HepG2 (cell line): ENCODE results near the gene ITGA7.

Source experiments
- CTCF ChIP-seq: sonication (generic); formaldehyde crosslinking; IDR thresholded peaks from 2 replicates; pipeline ENCODE4 v1.5.0; 2020; ENCODE audit warnings: mild to moderate bottlenecking, missing genetic modification reagents, moderate library complexity
- FLYWCH1 ChIP-seq: sonication (generic); formaldehyde crosslinking; IDR thresholded peaks from 2 replicates; pipeline ENCODE4 v1.8.1; 2023; ENCODE audit warnings: mild to moderate bottlenecking, missing genetic modification reagents
- GPN1 ChIP-seq: sonication (generic); formaldehyde crosslinking; IDR thresholded peaks from 2 replicates; pipeline ENCODE4 v1.5.1; 2020; ENCODE audit warnings: missing genetic modification reagents, borderline replicate concordance
- IRF9 ChIP-seq: sonication (generic); formaldehyde crosslinking; IDR thresholded peaks from 2 replicates; pipeline ENCODE4 v1.8.0; 2022; ENCODE audit warnings: missing genetic modification reagents, mild to moderate bottlenecking, borderline replicate concordance
- POLR2A ChIP-seq, 2 experiments: IDR thresholded peaks; 2 replicates each; pipeline ENCODE4 v1.6.1; 2011; ENCODE audit warnings: low read depth in 2 of 2, low read length in 2 of 2, mild to moderate bottlenecking in 1 of 2, moderate library complexity in 1 of 2; ENCODE audit not compliant: insufficient read depth in 1 of 2
- SATB2 ChIP-seq: sonication (generic); formaldehyde crosslinking; IDR thresholded peaks from 2 replicates; pipeline ENCODE4 v1.5.0; 2020; ENCODE audit warnings: missing genetic modification reagents
- SP1 ChIP-seq, 2 experiments: fragments of 450-650 bp in 1 of 2; sonication (generic) in 1 of 2; formaldehyde crosslinking in 1 of 2; IDR thresholded peaks; 2 replicates each; pipeline versions ENCODE4 v1.4.0 to v1.6.1; 2016 to 2020; ENCODE audit warnings: missing genetic modification reagents in 1 of 2
- TCF7 ChIP-seq: sonication (generic); IDR thresholded peaks from 2 replicates; pipeline ENCODE4 v1.6.1; 2016; ENCODE audit warnings: antibody characterized with exemption, low read depth
- ZBTB40 ChIP-seq, 2 experiments: fragments of 450-650 bp in 1 of 2; sonication (generic) in 1 of 2; formaldehyde crosslinking in 1 of 2; IDR thresholded peaks; 2 replicates each; pipeline versions ENCODE4 v1.6.1 to v1.8.0; 2016 to 2022; ENCODE audit warnings: antibody characterized with exemption in 1 of 2, mild to moderate bottlenecking in 1 of 2, missing genetic modification reagents in 1 of 2
- ZSCAN31 ChIP-seq: sonication (generic); formaldehyde crosslinking; IDR thresholded peaks from 2 replicates; pipeline ENCODE4 v1.5.0; 2020; ENCODE audit warnings: low read depth, mild to moderate bottlenecking, missing genetic modification reagents
- TF ChIP-seq, protein P1 (sequence below): IDR thresholded peaks from 2 replicates; pipeline ENCODE4 v1.6.1; 2016
- TF ChIP-seq, protein P2 (sequence below): sonication (generic); formaldehyde crosslinking; IDR thresholded peaks from 2 replicates; pipeline ENCODE4 v1.4.0; 2020; ENCODE audit warnings: missing genetic modification reagents, mild to moderate bottlenecking, borderline replicate concordance
- TF ChIP-seq, protein P3 (sequence below): IDR thresholded peaks from 2 replicates; pipeline ENCODE4 v1.6.1; 2012; ENCODE audit warnings: inconsistent platforms
- TF ChIP-seq, protein P4 (sequence below): sonication (generic); formaldehyde crosslinking; IDR thresholded peaks from 2 replicates; pipeline ENCODE4 v1.4.0; 2020; ENCODE audit warnings: mild to moderate bottlenecking, missing genetic modification reagents

DNA sequence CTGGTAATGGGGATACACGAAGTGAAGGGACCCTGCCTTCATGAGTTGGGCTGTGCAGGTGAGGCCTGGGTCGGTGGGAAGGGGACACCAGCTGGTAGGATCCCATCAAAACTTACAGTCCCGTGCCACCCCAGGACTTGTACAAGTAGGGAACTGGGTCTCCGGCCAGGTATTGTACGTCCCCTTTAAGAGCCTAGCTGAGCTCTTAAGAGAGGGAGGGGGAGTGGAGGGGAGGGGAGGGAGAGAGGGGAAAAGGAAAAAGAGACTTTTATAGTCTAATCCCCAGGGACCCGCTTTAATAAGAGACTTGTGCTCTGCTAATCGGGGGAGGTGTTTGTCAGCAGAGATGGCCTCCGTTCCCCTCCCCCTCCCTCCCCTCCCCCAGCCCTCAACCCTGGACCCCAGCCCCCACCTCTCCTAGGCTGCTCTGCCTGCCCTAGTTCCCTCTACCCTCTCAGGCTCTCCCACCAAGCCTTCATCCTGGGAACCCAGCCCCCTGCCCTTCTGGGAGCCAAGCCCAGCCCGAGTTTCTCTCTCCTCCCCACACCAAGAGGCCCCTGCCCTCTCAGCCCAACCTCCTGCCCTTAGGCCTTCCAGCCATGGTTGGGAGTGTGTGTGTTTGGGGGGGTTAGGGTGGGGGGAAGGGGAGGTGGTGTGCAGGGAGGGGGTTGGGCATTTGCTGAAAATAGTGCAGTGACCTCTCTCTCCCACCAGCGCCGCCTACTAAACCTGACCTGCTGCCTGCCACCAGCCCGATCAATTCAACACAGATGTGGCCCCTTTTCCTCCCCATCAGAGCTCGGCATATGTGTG is 37.9 kb upstream of the ITGA7 start:
- no peak for TF ChIP-seq ZBTB40 (IDR thresholded peaks at IDR 0.05)
- no peak for TF ChIP-seq ZBTB40 (CRISPR knock-in tag; IDR thresholded peaks at IDR 0.05)
- peak; percentile 21; the same call in 1 of the 2 replicates for TF ChIP-seq CTCF (CRISPR knock-in tag)
- TF ChIP-seq, protein P1, sequence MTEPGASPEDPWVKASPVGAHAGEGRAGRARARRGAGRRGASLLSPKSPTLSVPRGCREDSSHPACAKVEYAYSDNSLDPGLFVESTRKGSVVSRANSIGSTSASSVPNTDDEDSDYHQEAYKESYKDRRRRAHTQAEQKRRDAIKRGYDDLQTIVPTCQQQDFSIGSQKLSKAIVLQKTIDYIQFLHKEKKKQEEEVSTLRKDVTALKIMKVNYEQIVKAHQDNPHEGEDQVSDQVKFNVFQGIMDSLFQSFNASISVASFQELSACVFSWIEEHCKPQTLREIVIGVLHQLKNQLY (CRISPR knock-in tag) = no peak
- TF ChIP-seq, protein P2, sequence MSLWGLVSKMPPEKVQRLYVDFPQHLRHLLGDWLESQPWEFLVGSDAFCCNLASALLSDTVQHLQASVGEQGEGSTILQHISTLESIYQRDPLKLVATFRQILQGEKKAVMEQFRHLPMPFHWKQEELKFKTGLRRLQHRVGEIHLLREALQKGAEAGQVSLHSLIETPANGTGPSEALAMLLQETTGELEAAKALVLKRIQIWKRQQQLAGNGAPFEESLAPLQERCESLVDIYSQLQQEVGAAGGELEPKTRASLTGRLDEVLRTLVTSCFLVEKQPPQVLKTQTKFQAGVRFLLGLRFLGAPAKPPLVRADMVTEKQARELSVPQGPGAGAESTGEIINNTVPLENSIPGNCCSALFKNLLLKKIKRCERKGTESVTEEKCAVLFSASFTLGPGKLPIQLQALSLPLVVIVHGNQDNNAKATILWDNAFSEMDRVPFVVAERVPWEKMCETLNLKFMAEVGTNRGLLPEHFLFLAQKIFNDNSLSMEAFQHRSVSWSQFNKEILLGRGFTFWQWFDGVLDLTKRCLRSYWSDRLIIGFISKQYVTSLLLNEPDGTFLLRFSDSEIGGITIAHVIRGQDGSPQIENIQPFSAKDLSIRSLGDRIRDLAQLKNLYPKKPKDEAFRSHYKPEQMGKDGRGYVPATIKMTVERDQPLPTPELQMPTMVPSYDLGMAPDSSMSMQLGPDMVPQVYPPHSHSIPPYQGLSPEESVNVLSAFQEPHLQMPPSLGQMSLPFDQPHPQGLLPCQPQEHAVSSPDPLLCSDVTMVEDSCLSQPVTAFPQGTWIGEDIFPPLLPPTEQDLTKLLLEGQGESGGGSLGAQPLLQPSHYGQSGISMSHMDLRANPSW (CRISPR knock-in tag) = no peak
- TF ChIP-seq IRF9 (CRISPR knock-in tag) = no peak
- no peak for TF ChIP-seq SP1 (IDR thresholded peaks at IDR 0.05)
- no peak for TF ChIP-seq SP1 (CRISPR knock-in tag; IDR thresholded peaks at IDR 0.05)
- no peak for TF ChIP-seq TCF7
- no peak for TF ChIP-seq ZSCAN31 (CRISPR knock-in tag)
- TF ChIP-seq, protein P3, sequence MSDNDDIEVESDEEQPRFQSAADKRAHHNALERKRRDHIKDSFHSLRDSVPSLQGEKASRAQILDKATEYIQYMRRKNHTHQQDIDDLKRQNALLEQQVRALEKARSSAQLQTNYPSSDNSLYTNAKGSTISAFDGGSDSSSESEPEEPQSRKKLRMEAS = no peak
- no peak for TF ChIP-seq POLR2A (IDR thresholded peaks at IDR 0.05; ENCODE audit: insufficient read depth in 1 of 2, low read depth in 2 of 2, low read length in 2 of 2)
- no peak for TF ChIP-seq GPN1 (CRISPR knock-in tag)
- no peak for TF ChIP-seq FLYWCH1 (CRISPR knock-in tag)
- TF ChIP-seq SATB2 (CRISPR knock-in tag) = no peak
- TF ChIP-seq, protein P4, sequence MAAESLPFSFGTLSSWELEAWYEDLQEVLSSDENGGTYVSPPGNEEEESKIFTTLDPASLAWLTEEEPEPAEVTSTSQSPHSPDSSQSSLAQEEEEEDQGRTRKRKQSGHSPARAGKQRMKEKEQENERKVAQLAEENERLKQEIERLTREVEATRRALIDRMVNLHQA (CRISPR knock-in tag) = no peak
